Activated CD4-positive, CD25-positive, alpha-beta regulatory T cell treated with anti-CD3 and anti-CD28 coated beads, Interleukin-2, amount 50 U/mL, for 24 hours (primary cell): Measurements from ENCODE around the gene LATS1.

Experiments used
- ATAC-seq, 2 donors: fragments of 150-1000 bp; cut with Tn5 transposase; one replicate each; pipeline ENCODE4 v1.10.0; 2021; ENCODE audit warnings: mild to moderate bottlenecking in 1 of 2, moderate library complexity in 1 of 2

LATS1 gene

DNA sequence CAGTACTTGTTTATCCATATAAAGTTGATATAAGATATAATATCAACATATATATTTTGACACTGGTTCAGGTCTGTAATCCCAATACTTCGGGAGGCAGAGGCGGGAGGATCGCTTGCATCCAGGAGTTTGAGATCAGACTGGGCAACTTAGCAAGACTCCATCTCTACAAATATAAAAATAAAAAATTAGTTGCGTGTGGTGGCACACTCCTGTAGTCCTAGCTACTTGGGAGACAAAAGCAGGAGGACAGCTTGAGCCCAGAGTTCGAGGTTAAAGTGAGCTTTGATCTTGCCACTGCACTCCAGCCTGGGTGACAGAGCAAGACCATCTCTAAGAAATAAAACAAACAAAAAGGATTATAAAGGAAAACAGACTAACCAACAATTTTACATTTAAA is 60.5 kb downstream of the LATS1 start:
- ATAC-seq: no peak

DNA sequence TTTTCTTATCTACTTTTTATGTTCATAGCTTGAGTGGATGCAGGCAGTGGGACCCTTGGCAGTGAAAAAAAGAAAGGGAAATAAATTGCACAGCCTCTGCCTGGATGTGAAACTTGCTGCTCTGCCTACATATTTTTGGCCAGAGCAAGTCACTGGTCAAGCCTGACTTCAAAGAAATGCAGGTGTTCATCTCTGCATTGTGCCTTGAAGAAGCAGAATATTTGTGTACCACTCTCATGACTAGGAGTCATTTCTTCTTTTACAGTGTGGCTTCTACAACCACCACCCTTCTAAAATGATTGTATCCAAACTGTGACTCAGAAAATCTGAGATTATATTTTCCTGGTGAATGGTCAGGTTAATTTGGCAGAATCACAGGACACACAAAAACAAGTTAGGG is 66.8 kb downstream of the LATS1 start:
- ATAC-seq: no peak

DNA sequence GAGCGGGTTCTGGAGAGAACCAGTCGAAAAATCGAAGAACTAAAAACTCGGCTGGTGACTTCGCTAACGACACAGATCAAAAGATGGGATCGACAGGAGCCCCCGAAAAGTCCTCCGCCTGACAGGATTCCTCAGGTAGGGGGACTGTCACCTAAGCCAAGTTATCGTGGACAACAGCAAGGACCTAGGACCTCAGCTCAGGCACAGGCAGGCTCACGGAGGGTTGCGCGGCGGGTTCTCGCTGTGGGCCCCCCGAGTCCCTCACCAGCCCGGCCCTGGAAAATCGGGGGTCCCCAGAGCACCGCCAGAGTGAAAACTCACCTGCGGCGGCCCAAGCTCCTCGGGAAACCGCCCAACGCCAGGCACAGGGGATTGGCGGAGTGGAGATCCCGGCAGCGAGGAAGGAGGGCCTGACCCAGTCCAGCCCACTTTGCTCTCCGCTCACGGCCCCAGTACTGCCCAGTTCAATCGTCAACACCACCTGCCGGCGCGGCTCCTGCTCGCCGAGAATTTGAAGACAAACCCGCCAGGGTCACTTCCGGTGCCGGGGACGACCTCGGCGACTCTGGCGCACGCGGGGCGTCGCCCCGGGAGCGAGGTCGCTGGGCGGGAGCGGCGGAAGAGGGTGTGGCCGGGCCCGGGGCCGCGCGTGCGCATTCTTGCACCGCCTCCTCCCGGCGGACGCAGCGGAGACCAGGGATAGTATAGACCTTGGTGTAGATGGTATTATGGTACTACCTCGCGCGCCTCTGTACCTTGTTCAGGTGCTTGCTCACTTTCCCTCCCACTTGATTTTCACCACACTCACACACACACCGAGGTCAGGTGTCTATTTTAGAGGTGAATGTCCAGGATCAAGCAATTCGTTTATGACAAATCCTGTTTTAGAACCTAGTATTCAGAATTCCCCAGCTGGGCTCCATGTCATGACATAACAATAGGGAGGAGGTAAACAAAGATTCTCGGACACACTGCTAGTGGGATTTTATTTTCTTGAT is 69.5 kb downstream of the LATS1 start, which contains the start of gene KATNA1:
Gene KATNA1, minus strand, starts transcription at position 567 of the 998 bp plus-strand sequence. CDS start 10,167 bp downstream, outside the sequence.
- peak; percentile 93 to 95 for ATAC-seq

DNA sequence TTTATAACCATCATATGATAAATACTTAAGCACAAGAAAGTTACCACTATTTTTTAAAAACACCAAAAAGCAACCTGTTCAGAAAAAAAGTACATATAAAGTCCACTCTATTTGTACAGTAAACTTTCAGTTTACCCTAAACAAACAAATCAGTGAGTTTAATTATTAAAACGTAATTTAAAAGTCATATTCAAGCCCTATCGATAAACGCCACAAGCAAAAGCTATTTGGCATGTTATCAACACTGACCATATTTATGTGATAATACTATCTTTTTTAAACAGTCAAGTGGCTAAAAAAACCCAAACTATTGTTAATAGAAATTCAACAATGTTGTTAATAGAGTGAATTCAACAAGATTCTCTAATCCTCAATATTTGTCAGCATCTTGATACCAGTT is 71.3 kb downstream of the LATS1 start:
- ATAC-seq: no peak

DNA sequence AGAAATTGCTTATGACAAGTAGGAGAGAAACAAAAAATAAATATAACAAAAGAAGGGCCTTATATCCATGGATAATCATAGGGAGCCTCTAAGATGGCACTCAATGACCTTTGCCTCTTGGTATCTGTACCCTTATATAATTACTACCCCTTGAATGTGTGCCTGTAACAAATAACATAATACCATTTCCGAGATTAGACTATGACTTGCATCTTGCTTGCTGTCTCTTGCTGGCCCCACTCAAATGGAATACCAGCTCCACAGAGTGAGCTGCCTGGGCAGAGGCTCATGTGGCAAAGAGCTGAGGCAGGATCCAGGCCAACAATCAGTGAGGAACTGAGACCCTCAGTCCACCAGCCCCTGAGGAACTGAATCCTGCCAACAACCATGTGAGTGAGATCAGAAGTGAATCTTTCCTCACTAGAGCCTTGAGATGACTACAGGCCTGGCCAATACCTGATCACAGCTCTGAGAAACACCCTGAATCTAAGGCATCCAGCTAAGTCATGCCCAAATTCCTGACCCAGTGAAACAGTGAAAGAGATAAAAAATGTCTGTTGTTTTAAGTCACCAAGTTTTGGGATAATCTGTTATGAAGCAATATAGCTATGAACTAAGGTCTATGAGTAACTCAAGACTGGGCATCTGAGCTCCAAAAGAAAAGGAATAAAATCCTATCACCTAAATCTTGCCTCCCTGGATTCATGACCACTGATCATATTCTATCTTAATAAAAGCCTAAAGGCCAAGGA is 74.9 kb downstream of the LATS1 start:
- ATAC-seq: no peak

DNA sequence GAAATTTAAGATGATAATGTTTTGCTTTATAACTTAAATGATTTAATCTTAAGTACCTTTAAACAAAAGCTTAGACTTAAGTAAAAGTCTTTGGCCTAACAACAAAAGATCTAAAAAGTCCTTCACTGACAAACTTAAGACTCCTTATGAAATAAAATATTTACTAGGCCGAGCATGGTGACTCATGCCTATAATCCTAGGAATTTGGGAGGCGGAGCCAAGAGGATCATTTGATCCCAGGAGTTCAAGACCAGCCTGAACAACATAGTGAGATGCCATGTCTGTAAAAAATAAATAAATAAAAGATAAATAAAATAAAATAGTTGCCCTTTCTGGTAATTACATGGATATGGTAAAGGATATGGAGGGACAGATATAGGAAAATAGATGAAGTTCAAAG is 81.8 kb downstream of the LATS1 start:
- no peak for ATAC-seq

DNA sequence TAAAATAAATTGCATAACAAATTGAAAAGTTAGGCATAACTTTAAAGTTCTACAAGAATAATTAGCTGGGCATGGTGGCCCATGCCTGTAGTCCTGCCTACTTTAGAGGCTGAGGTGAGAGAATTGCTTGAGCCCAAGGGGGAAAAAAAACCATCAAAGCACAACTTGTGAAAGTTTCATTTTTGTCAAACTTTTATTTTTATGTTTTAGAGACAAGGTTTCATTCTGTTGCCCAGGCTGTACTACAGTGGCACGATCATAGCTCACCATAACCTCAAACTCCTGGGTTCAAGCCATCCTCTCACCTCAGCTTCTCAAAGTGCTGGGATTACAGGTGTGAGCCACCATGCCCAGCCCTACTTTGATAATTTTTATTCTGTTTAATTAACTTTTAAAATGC is 83.6 kb downstream of the LATS1 start:
- no peak for ATAC-seq

DNA sequence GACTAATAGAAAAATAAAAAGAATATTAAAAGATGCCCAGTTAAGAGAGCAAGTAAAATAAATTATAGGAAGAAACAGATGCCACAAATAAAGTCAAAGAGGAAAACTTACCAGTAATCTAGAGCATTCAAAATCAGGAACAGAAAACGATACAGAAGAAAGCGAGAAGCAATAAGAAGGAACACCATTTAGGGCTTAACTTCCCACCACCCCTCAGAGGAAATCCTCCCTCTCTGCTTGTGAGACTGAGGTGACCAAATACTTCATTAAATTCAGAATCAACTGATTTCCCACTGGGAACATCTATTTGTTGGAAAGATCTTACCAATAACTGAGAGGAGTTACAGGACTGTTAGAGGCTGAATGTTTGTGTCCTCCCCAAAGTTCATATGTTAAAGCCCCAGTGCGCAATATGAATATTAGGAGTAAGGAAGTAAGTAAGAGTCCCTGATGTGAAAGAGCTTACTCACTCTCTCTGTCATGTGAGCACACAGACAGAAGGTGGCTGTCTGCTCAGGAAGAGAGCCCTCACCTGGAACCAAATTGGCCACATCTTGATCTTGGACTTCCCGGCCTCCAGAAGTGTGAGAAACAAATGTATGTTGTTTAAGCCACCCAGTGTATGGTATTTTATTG is 88.9 kb downstream of the LATS1 start:
- ATAC-seq: peak; percentile 68 to 69

DNA sequence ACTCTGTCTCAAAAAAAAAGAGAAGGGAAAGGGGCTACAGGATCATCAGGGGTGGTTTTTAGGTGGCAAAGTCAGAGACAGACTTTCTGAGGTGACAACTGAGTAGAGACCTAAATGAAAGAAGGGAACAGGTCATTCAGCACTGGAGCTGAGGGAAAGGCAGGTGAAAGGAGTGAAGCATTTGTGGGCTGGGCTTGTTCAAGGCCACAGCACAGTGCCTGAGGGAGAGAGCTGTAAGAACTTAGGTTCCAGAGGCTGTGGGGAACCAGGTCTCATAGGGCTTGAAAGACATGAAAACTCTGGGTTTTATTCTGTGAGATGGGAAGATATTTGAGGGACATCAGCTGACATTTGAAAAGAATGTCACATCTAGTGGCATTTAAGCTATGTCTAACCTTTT is 90.2 kb downstream of the LATS1 start:
- ATAC-seq: no peak

DNA sequence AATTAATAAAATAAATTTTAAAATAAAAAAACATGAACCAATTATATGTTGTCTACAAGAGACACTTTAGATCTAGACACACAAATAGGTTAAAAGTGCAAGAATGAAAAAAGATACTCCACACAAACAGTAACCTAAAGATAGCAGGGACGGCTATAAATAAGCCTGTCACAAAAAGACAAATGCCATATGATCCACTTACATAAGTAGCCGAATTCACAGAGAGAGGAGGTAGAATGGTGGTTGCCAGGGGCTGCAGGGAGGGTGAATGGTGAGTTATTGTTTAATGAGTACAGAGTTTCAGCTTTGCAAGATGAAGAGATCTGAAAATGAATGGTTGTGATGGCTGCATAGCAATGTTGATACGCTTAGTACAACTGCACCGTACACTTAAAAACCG is 102.1 kb downstream of the LATS1 start:
- ATAC-seq: no peak

DNA sequence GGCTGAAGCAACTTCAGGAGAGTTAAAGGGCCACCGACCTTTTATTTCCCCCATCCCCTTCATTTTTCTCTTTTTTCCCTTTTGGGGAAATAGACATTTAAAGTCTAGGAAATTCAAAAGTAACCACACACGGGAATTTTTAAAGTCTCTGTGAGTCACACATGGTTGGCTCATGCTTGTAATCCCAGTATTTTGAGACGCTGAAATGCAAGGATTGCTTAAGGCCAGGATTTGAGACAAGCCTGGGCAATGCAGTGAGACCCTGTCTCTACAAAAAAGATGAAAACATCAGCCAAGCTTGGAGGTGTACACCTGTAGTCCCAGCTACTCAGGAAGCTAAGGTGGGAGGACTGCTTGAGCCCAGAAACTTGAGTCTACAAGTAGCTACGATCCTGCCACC is 103.6 kb downstream of the LATS1 start:
- ATAC-seq: no peak

DNA sequence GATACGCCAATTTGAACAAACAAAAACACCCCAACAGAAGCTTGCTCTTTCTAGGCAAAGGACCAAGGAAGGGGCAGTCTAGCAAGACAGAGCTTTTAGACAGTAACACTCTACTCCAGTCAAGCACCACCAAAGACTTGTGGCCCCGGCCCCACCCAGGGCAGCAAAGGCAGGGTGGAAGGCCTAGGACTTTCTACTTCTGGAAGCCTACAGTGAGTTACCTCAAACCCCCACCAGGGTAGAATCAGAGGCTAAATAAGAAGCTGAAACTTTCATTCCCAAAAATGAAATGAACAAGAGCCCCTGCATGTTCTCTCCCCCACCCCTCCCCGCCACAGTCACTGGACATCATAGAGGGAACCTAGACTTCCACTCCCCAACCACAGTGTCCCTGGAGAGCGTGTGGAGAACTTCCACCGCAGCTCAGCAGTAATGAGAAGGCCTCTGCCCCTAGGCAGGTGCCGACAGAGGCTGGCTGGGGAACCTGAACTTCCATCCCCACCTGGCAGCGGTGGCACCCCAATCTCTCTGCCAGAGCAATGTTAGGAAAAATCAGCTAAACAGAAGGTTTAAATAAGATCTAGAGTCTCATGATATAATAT is 109.4 kb downstream of the LATS1 start:
- ATAC-seq: no peak
